ENCODE measurements around the gene ZBTB18. TPM values are rescaled to one million over a fixed set of nuclear protein-coding genes. Genes with fewer than 3 reads are reported as not detected.
"Not testable (repeated sequence)": the region's sequence is repeated elsewhere in the genome, so short reads cannot be mapped to it uniquely, and the experiment has no call there.

ZBTB18 gene
- total RNA-seq, 1 donor from 2014 or later: 8.8 TPM

DNA sequence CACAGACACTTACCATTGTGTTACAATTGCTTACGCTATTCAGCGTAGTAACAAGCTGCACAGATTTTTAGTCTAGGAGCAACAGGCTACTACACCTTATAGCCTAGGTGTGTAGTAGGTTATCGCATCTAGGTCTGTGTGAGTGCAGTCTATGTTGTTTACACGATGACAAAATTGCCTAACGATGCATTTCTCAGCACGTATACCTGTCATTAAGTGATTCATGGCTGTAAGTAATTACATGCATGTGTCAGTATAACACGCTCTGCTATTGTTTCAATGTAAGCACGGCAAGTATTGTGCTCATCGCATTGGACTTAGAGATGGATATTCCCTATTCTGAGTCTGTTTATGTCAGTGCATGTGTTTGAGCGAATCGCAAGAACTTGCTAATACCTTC is 15.7 kb upstream of the ZBTB18 start:
- intact Hi-C loops (cut with DNase I): no loop called here
- H3K4me1 ChIP-seq: no peaks in the 10 kb centered on the region
- H3K9me3 ChIP-seq: no peaks in the 10 kb centered on the region
- H3K36me3 ChIP-seq: no peaks in the 10 kb centered on the region
- TF ChIP-seq POLR2A (IDR thresholded peaks at IDR 0.05) (no peak), POLR2AphosphoS5 (IDR thresholded peaks at IDR 0.05; ENCODE audit: insufficient read depth in 1 of 2, low read depth in 1 of 2) (no peak)
- TF ChIP-seq, protein P1, sequence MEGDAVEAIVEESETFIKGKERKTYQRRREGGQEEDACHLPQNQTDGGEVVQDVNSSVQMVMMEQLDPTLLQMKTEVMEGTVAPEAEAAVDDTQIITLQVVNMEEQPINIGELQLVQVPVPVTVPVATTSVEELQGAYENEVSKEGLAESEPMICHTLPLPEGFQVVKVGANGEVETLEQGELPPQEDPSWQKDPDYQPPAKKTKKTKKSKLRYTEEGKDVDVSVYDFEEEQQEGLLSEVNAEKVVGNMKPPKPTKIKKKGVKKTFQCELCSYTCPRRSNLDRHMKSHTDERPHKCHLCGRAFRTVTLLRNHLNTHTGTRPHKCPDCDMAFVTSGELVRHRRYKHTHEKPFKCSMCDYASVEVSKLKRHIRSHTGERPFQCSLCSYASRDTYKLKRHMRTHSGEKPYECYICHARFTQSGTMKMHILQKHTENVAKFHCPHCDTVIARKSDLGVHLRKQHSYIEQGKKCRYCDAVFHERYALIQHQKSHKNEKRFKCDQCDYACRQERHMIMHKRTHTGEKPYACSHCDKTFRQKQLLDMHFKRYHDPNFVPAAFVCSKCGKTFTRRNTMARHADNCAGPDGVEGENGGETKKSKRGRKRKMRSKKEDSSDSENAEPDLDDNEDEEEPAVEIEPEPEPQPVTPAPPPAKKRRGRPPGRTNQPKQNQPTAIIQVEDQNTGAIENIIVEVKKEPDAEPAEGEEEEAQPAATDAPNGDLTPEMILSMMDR (IDR thresholded peaks at IDR 0.05): no peak
- H3K4me3 ChIP-seq: no peak overlapping the region
- no peak for DNase-seq (ENCODE audit: extremely low spot score in 2 of 2)
- no peak overlapping the region for H3K27ac ChIP-seq
- no peaks in the 10 kb centered on the region for H3K27me3 ChIP-seq

DNA sequence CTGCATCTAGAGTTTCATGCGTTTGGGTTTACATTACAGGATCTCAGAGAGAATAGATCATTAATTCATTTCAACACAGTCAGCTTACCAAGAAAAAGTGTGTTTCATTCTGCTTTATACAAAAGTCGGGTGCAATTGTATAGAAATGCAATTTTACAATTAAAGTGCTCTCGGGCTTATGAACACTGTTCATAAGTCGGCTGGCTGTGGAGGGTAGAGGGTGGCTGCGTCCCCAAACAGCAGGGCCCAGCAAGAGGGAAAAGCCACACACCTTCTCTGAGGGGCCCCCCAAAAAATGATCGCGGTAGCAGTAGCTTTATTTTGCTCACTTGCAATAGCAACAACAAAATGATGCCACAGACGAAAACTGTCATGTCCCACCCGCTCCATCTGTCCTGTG is 13.8 kb upstream of the ZBTB18 start:
- intact Hi-C loops (cut with DNase I): no loop called here
- no peak overlapping the region for H3K4me3 ChIP-seq
- H3K36me3 ChIP-seq: no peaks in the 10 kb centered on the region
- no peaks in the 10 kb centered on the region for H3K4me1 ChIP-seq
- TF ChIP-seq, protein P1 (IDR thresholded peaks at IDR 0.05): no peak
- TF ChIP-seq POLR2AphosphoS5 (IDR thresholded peaks at IDR 0.05; ENCODE audit: insufficient read depth in 1 of 2, low read depth in 1 of 2): no peak
- no peak for TF ChIP-seq POLR2A (IDR thresholded peaks at IDR 0.05)
- H3K27me3 ChIP-seq: no peaks in the 10 kb centered on the region
- DNase-seq (ENCODE audit: extremely low spot score in 2 of 2): no peak
- no peaks in the 10 kb centered on the region for H3K9me3 ChIP-seq
- no peak overlapping the region for H3K27ac ChIP-seq

GRCh38 chr1:244041466-244042120 is 9.5 kb upstream of the ZBTB18 start:
- H3K36me3 ChIP-seq: no peaks in the 10 kb centered on the region
- no peak overlapping the region for H3K4me3 ChIP-seq
- intact Hi-C loops (cut with DNase I): loop anchor here (10.0 kb wide), 1 partner anchor 823 kb away; the partner anchor contains the start of gene HNRNPU
- no peak for TF ChIP-seq POLR2A (IDR thresholded peaks at IDR 0.05)
- TF ChIP-seq, protein P1 (IDR thresholded peaks at IDR 0.05): no peak
- TF ChIP-seq POLR2AphosphoS5 (IDR thresholded peaks at IDR 0.05; ENCODE audit: insufficient read depth in 1 of 2, low read depth in 1 of 2): no peak
- H3K4me1 ChIP-seq: no peaks in the 10 kb centered on the region
- no peaks in the 10 kb centered on the region for H3K9me3 ChIP-seq
- no peaks in the 10 kb centered on the region for H3K27me3 ChIP-seq
- no peak for DNase-seq (ENCODE audit: extremely low spot score in 2 of 2)
- no peak overlapping the region for H3K27ac ChIP-seq

- Histone ChIP-seq H3K4me3 (no peak overlapping the region), H3K9me3 (no peaks in the 10 kb centered on the region), H3K27ac (no peak overlapping the region), H3K36me3 (no peaks in the 10 kb centered on the region), H3K27me3 (no peaks in the 10 kb centered on the region), H3K4me1 (no peaks in the 10 kb centered on the region)
- intact Hi-C loops (cut with DNase I): loop anchor here (10.0 kb wide), 1 partner anchor 823 kb away; the partner anchor contains the start of gene HNRNPU
- TF ChIP-seq POLR2AphosphoS5 (IDR thresholded peaks at IDR 0.05; ENCODE audit: insufficient read depth in 1 of 2, low read depth in 1 of 2) (no peak), POLR2A (IDR thresholded peaks at IDR 0.05) (no peak)
- TF ChIP-seq, protein P1 (IDR thresholded peaks at IDR 0.05): no peak
- no peak for DNase-seq (ENCODE audit: extremely low spot score in 2 of 2)
Measured at GRCh38 chr1:244042293-244042692, 8.8 kb upstream of the ZBTB18 start.

DNA sequence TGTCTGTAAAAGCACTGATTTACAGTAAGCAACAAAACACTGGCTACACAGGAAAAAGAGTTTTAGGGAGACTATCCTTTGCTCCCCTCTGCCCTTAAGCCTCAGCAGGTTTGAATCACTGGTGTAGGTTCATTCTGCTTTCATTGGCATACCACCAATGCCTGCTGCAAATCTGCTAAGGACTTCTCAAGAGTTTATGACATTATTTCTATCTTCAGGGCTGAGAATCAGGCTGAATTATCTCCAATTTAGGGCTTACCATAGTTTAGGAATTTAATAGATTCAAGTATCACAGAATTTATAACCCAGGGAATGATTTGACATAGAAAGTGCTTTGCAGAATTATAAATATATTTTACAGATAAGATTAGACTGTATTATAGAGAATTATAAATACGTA is 6.7 kb upstream of the ZBTB18 start:
- DNase-seq (ENCODE audit: extremely low spot score in 2 of 2): no peak
- TF ChIP-seq POLR2AphosphoS5 (IDR thresholded peaks at IDR 0.05; ENCODE audit: insufficient read depth in 1 of 2, low read depth in 1 of 2): no peak
- TF ChIP-seq POLR2A (IDR thresholded peaks at IDR 0.05): no peak
- TF ChIP-seq, protein P1 (IDR thresholded peaks at IDR 0.05): no peak
- Histone ChIP-seq H3K27me3 (no peaks in the 10 kb centered on the region), H3K9me3 (no peaks in the 10 kb centered on the region), H3K4me1 (no peaks in the 10 kb centered on the region), H3K4me3 (no peak overlapping the region), H3K36me3 (no peaks in the 10 kb centered on the region), H3K27ac (no peak overlapping the region)
- intact Hi-C loops (cut with DNase I): loop anchor here (10.0 kb wide), 1 partner anchor 820 kb away; the partner anchor contains the start of gene HNRNPU

DNA sequence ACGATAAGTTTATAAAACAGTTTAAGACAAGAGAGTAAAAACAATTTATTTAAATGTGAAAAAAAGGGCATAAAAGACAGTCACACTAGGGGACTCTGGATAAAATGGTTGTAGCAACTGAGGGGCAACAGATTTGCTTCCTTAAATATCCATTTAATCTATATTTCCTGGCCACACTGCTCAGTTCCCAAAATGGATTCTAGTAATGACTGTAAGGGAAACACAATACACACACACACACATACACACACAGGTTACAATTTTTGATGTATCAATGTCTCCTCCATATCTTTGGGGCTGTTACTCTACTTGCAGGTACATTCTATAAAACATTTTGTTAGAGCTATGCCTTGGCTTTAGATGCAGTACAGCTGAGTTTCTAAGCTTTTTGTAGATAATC is 4.8 kb upstream of the ZBTB18 start:
- not testable (repeated sequence) for H3K27ac ChIP-seq
- intact Hi-C loops (cut with DNase I): loop anchor here (5.0 to 10.0 kb wide), 3 partner anchors 166 to 819 kb away; partner anchors contain the start of genes ADSS2 and HNRNPU

More for the DNA sequence above, 4.8 kb upstream of the ZBTB18 start:
- DNase-seq (ENCODE audit: extremely low spot score in 2 of 2); H3K9me3 ChIP-seq; H3K27me3 ChIP-seq; H3K36me3 ChIP-seq; H3K4me3 ChIP-seq: not testable (repeated sequence)
- peaks cover 15% of the 10 kb centered on the region for H3K4me1 ChIP-seq
